Forelimb muscle (tissue), 1 donor: ENCODE measurements around the gene MED15. TPM values are rescaled to one million over a fixed set of nuclear protein-coding genes. Genes with fewer than 3 reads are reported as not detected.
"Not testable (repeated sequence)": the region's sequence is repeated elsewhere in the genome, so short reads cannot be mapped to it uniquely, and the experiment has no call there.

Experiments used
- DNase-seq: peaks from one replicate; pipeline ENCODE4 v3.0.0-alpha.2; 2013; ENCODE audit warnings: low read depth
- polyA plus RNA-seq: library from polyadenylated mRNA; unstranded; fragments of 120-200 nt; gene quantifications from one replicate; pipeline ENCODE4 v1.2.1, GENCODE V29; 2013; ENCODE audit not compliant: insufficient read length

MED15 gene
- polyA plus RNA-seq, 1 donor: 43.9 TPM

GRCh38 chr22:20531404-20532201 lies 24.2 kb downstream of the MED15 start:
- DNase-seq: no peak

- DNase-seq: no peak
Measured at GRCh38 chr22:20532256-20532993, 25.0 kb downstream of the MED15 start.

GRCh38 chr22:20533095-20533878 lies 25.9 kb downstream of the MED15 start:
- DNase-seq: no peak

GRCh38 chr22:20533879-20534265 lies 26.5 kb downstream of the MED15 start:
- DNase-seq: no peak

GRCh38 chr22:20536590-20537324 lies 29.3 kb downstream of the MED15 start:
- DNase-seq: no peak

GRCh38 chr22:20537325-20537756 lies 29.9 kb downstream of the MED15 start:
- DNase-seq: no peak

- DNase-seq: no peak
Measured at GRCh38 chr22:20537983-20538382, 30.6 kb downstream of the MED15 start.

- not testable (repeated sequence) for DNase-seq
Measured at GRCh38 chr22:20538875-20539274, 31.5 kb downstream of the MED15 start.

- no peak for DNase-seq
Measured at GRCh38 chr22:20542055-20542454, 34.6 kb downstream of the MED15 start.

GRCh38 chr22:20542736-20543135 lies 35.3 kb downstream of the MED15 start:
- DNase-seq: no peak

- not testable (repeated sequence) for DNase-seq
Measured at GRCh38 chr22:20545318-20545634, 37.9 kb downstream of the MED15 start.

GRCh38 chr22:20545681-20546521 lies 38.5 kb downstream of the MED15 start:
- no peak for DNase-seq

- DNase-seq: no peak
Measured at GRCh38 chr22:20546541-20546950, 39.1 kb downstream of the MED15 start.

GRCh38 chr22:20547029-20547428 lies 39.6 kb downstream of the MED15 start:
- no peak for DNase-seq

GRCh38 chr22:20548806-20549205 lies 41.4 kb downstream of the MED15 start:
- DNase-seq: no peak

- DNase-seq: no peak
Measured at GRCh38 chr22:20549232-20549841, 41.9 kb downstream of the MED15 start.

- DNase-seq: no peak
Measured at GRCh38 chr22:20550057-20550817, 42.8 kb downstream of the MED15 start.

GRCh38 chr22:20550851-20551744 lies 43.7 kb downstream of the MED15 start:
- DNase-seq: no peak
